ENCODE results near the gene RNFT2.

Gene RNFT2, protein sequence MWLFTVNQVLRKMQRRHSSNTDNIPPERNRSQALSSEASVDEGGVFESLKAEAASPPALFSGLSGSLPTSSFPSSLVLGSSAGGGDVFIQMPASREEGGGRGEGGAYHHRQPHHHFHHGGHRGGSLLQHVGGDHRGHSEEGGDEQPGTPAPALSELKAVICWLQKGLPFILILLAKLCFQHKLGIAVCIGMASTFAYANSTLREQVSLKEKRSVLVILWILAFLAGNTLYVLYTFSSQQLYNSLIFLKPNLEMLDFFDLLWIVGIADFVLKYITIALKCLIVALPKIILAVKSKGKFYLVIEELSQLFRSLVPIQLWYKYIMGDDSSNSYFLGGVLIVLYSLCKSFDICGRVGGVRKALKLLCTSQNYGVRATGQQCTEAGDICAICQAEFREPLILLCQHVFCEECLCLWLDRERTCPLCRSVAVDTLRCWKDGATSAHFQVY

DNA sequence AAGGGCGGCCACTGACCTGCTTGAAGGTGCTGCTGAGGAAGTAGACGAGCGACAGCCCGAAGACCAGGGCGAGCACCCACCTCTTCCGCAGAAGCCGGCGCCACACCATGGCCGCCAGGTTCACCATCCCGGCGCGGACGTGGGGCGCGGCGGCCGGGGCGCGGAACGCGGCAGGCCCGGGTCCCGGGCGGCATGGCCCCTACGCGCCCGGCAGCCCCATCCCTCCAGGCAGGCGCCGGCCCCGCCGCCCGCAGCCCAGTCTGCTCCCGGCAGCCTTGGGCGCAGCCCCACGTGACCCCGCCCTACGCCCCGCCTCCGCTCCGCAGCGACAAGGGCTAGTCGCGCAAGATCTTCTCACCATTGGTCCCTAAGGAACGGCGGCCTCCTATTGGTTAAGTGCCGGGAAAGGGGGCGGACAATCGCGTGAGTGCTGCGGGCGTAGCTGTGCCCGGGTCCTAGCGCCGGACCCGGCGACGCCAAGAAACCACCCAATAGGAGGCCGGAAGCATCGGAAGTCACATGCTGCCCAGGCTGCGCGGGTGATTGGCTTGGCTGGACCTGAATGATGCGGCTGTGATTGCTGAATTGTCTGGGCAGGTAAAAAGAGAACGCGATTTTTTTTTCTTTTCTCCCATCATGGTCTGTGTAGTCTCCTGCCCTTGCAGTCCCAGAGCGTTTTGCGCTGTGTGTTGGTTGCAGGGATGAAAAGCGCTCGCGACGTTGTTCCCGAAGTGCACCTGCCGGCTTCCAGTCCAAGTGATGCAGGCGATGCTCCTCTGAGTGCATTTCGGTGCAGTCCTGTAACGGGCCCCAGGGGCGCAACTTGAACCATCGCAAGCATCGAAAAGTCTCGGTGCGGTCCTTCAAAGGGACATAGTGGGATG lies at the start of gene RNFT2, which contains the start of gene SPRING1:
RNFT2 (plus strand) TSS at position 542 of the 884 bp plus-strand sequence. CDS start 2,183 bp downstream, outside the sequence.
SPRING1 (minus strand) TSS at position 296 of the 884 bp plus-strand sequence; CDS start at position 127, 169 bp downstream.
- peak; percentile 94 for DNase-seq

DNA sequence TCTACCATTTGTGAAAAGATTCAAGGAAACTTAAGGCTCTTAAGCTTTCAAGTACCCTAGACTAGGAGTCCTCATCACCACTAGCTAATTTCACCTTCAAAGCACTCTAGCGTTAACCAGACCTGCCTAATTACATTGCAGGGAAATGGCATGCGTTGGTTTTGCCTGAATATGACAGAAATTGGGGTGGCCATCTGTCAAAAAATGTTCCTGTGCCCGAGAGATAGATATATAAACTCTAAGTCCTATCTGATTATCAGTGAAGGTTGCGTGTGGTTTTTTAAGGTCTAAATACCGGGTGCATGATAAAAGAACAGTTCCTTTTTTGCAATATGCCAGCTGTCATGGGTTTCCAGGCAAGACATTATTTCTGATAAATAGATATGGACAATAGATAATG lies 48.6 kb upstream of the RNFT2 start:
- no peak for DNase-seq

DNA sequence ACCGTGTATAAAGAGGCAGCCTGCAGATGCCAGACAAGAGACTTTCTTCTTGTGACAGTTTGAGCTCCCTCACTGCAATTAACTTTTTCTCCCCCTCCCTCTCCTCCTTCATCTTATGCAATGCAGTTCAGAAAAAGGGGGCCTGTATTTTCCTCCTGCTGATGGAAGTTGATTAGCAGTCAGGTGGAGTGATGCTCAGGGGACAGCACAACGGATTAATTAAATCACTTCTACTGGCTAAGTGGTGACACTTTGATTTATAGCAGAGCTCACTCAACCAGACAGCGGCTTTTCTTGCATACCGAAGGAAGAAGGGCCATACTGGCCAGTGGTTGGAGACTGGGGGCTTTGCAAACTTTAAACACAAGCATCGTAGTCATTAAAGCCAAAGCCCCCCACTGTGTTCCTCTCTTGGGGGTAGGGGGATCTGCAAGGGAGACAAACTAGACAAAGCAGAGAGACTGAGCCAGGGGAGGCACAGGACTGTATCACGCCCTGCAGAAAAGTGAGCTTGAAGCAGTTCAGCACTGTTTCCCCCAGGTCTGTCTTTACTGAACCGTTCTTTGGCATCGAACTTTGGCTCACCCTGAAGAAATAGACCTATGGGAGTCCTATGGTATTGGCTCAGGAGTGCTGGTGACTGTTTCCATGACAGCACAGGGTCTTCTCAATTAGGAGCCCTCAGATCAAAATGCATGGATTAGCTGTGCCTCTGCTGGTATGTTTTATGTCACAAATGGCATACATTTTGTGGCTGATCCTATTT lies 48.0 kb upstream of the RNFT2 start:
- DNase-seq, result no peak

DNA sequence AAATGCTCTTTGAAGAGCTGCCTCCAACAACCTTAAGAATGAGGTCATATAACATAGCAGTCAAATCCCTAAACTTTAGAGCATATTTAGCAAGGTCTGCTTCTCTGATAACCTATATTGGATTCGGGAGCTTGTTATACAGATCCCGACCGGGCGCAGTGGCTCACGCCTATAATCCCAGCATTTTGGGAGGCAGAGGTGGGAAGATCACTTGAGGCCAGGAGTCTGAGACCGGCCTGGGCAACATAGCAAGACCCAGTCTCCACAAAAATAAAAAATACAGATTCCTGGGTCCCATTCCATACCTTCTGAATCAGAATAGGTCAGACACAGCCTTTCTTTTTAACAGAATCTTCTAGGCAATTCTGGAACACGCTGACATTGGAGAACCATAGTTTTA lies 46.9 kb upstream of the RNFT2 start:
- DNase-seq, result no peak

DNA sequence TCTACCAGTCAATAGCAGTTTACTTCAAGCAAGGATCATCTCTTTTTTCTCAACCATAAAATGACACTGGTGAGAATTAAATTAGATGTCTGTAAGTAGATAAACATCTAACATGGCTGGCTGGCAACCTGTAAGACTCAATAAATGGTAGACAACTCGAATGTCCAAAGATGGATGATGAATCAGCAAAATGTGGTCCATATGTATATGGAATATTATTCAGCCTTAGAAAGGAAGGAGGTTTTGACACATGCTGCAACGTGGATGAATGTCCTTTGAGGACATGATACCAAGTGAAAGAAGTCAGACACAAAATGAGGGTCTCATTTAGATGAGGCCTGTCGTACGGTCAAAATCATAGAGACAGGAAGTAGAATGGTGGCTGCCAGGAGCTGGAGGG lies 46.5 kb upstream of the RNFT2 start:
- DNase-seq, result no peak

DNA sequence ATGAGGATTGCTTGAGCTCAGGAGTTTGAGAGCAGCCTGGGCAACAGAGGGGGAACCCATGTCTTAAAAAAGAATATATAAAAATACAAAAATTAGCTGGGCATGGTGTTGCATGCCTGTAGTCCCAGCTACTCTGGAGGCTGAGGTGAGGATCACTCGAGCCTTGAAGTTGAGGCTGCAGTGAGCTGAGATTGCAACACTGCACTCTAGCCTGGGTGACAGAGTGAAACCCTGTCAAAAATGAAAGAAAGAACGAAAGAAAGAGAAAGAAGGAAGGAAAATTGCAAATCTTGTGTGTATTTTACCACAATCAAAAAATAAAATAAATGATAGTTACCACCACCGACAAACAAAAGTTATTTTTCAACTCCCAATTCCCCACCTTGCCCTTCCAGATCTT lies 45.5 kb upstream of the RNFT2 start:
- no peak for DNase-seq

DNA sequence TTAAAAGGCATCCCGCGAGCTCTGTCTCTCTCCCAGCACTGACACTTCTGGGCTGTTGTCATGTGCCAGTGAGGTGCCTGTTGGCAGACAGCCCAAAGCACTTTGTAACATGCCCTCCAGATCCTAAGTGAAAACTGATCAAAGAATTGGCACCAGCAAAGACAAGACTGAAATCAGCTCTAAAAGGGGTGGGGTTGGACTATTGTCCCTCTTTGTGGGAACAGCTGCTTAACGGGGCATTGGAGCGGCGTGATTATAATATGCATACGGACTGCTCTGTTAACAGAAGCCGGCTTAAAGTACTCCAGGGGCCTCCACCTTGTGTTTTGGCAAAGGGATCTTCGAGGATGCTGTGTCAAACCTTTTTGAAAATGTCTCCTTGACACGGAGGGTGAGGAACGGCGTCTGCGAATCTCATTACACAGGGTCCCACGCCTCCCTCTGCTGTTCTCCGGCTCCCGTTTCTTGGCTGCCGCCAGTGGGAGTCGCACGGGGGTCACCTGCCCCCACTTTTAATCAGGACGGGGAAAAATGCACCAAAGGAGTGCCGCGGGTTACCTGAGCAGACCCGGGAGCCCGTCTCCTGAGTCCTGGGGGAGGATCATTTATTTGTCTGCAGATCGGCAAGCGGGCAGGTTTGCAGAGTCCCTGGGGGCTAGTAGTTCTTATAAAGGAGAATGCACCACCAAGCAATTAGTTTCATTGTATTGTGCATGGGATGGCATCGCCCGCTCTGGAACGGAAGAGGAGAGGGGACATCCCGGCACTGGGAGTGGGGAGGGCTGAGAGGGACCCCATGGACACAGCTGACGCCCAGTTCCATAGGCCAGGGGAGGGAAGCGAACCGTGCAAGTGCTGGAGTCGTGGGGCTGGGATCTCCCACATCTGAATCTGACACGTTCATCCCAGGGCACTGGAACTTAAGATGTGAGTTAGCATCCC lies 44.6 kb upstream of the RNFT2 start:
- DNase-seq, result no peak

DNA sequence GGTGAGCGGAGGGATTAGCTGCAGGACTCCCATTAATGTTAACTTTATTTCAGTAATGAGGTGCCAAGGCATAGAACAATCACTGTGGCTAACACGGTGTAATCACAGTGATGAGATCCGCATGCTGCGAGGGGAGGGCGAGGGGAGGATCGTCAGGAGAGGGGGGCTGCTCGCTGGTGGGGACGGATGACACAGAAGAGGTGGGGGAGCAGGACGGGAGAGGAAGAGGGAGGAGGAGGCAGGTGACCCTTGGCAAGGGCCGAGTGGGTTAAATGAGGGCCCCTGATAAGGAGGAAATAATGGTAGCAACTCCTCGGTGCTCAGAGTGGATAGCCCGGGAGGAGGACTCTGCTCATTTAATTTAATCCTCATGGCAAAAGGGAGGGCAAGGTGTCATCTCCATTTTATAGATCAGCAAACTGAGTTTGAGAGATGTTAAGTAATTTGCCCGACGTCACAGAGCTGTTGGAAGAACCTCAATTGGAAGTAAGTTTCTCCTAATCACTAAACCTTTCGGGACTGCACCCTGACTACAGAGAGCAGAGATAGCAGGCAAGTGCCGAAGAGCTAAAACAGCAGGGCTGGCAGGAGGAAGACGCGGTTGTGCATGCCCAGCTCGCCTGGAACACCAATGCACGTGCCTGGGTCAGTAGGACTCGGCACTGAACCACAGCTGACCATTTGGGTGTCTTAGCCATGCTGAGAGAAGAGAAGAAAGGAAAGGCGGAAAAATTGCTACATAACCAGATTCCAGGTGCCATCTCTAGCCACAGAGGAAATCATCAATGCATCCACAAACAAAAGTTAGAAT lies 43.3 kb upstream of the RNFT2 start:
- DNase-seq, result no peak

DNA sequence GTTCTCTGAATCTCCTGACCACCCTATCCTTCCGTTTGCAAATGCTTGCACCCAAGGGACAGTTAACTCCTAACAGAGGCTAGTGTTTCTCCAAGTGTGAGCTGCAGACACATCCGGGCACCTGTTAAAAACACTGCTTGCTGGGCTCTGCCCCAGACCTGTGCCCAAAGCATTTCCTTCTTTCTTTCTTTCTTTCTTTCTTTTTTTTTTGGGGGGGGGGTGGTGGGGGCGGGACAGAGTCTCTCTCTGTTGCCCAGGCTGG lies 42.7 kb upstream of the RNFT2 start:
- DNase-seq, result no peak

DNA sequence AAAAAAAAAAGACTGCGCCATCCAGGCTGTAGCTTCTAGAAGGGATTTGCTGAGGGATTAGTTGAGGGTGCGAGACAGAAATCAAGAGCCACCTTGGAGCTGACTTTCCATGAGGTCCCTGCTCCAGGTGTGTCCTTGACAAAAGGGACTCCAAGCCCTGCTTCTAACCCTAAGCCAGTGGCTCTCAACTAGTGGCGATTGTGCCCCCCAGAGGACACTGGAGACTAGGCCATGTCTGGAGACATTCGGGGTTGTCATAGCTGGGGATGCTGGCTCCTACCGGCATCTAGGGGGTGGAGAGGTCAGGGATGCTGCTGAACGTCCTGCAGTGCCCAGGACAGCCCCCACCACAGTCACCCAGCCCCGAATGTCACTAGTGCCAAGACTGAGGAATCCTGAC lies 40.8 kb upstream of the RNFT2 start:
- DNase-seq, result no peak

DNA sequence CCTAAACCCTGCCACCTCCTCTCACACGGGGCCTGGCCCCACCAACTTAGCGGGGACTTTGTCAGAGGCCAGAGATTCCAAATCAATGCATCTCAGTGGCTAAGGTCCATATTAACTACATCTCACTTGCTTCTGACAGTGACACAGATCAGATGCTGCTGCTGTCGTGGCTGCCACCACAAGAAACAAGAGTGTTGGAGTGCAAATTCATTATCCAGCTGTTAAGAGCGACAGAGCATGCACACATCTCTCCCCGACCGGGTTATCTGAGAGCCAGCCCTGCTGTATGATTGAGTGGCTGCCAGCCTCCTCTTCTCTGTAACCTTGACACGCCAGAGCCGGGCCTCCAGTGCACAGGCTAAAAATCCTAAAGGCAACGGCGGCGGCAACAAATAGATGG lies 40.4 kb upstream of the RNFT2 start:
- DNase-seq, result no peak

DNA sequence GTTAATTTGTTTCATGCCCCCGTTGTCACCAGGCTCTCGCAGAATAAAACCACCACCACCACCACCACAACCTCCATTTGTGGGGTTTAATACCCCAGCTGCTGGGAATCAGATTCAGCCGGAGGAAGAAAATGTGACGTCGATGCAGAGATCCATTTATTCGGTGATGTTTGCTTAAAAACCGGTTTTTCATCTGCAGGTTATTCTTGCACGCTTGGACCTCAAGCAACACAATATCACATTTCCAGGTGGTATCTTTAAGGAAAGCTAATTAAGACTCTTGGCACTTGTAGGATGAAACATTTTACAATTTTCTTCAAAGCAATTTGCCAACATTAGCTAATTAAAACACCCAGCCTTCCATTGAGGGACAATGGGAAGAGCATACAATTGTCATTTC lies 40.0 kb upstream of the RNFT2 start:
- DNase-seq, result no peak

DNA sequence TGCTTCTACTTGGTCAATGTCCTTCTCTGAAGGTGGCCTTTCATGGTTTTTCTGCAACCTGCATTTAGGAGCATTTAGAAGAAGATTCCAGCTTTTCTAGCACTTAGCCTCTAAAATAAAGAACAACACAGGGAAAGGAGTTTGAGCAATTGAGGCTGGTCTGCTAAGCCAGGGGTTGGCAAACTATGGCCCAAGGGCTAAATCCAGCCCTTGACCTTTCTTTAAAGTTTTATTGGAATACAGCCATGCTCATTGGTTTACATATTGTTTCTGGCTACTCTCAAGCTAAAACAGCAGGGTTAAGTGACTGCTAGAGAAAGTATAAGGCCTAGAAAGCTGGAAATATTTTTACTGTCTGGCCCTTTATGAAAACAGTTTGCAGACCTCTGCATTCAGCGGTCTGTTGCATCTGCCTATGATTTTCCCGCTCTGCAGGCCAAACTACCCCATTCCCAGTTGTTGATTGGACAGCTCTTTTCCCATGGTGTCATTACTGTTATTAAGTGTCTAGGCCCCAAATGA lies 39.5 kb upstream of the RNFT2 start:
- no peak for DNase-seq

DNA sequence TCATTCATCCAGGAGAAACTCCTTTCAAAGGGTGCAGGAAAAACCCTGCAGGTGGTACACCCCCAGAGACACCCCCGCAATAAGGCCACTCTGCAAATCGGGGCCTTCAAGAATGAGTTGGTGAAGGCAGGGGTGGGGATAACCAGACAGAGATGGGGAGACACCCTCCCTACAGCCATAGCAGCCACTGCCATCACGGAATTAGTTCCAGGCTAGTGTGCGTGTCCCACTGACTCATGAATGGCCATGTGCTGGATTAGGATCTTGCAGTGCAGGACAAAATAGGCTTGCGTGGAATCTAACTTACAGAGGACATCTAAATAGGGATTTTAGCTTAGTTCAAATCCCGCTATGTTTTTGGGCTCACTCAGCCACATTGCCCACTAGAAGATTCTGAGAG lies 38.0 kb upstream of the RNFT2 start:
- no peak for DNase-seq

DNA sequence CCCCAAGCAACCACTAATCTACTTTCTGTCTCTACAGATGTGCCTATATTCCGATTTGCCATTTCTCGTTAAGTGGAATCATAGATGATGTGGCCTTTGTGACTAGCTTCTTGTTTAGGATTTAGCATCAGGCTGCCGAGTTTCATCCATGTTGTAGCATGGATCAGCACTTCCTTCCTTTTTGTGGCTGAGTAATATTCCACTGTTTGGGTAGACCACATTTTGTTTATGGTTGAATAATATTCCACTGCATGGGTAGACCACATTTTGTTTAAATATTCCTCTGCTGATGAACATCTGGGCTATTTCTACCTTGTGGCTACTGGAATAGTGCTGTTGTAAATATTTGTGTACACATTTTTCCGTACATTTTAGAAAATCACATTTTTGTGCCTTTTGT lies 36.7 kb upstream of the RNFT2 start:
- DNase-seq, result no peak

DNA sequence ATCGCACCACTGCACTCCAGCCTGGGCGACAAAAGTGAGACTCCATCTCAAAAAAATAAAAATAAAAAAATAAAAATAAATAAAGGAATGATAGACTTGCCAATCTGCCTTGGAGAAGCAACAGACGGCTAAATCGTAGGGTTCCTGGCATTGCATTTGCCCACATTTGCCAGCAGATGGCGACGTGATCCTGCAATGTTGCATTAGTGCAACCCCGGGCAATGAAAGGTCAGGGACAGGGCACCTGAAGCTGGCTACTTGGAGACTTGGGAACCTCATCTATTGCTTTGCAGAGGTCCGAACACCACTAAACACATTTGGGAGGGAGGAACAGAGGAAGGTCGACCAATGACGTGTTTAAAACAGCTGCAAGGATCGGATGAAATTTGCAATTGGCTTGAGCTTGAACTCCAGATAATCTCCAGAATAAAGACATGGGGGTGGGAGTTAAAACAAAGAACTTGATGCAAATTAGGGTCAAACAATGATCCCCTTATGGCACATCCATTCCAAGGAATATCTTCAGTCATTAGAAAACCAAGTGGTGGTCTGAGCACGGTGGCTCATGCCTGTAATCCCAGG lies 34.8 kb upstream of the RNFT2 start:
- DNase-seq, result no peak

DNA sequence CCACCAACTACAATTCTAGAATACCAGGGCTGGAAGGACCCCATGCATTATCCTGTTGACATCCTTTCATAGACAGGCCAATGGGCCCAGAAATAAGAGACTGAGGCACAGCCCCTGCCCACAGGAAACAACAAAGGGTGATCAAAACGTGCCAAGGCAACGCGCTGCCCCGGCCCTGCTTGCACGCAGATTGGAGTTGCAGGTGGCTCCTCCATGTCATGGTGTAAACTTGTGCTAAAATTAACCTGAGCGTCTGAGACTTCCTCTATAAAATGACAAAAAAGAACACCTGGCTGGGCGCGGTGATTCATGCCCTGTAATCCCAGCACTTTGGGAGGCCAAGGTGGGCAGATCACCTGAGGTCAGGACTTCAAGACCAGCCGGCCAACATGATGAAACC lies 30.4 kb upstream of the RNFT2 start:
- DNase-seq, result no peak

DNA sequence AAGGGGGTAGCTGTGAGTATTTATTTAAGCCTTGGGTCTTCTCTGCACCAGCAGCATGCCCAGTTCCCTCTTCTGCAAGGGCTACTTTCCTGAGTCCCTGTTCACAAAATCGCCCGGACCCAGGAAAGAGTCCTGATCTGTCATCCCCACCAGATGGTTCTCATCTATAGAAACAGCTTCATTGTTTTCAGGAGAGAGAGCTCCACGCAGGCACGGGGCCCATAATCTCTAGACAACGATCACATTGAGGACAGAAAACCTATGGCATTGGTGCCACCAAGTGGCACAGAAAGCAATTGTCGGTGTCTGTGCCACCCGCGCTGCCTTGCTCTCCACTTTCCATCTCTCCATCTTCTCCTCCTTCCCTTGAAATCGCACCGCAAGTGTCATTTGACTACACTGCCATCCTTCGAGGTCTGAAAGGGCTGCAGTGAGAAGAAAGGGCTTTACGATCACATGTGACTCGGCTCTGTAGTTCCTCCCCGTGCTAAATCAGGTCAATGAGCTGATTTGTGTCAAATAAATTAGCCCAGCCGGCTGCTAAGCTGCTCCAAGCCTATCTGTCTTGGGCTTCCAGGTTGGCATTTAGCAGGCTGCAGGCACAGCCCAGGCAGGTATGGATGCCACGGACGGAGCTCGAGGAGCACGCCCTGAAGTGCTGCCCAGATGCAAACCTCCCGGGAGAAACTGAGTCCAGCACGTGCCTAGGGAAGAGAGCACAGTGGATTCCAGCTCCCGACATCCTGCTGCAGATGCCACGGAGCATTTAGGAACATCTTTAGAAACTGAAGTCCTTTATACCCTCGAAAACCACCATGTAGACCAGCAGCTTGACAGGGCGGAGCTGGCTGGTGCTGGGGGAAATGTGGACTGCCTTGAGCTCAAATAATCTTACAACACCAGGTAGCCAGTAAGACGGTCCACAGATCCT lies 29.0 kb upstream of the RNFT2 start:
- no peak for DNase-seq

DNA sequence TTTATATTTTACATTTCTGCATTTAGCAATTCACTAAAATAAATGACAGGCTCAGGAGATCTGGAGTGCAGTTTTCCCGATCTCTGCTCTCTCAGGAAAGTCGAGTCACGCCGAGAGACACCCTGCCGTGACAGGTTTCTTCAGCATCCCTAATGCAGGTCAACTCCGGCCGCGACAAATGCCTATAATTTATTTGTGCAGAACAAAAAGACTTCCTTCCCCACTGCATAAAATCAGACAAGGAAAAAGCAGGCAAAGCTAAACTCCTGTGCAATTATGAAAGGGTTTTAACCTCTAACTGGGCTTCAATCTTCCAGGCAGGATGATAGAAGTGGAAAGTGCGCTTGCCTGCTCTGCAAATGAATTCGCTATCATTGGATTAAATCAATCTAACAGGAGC lies 28.3 kb upstream of the RNFT2 start:
- no peak for DNase-seq

Measured in GF-D8 (cell line).